Measurements from ENCODE around the gene FNDC11. TPM values are rescaled to one million over a fixed set of nuclear protein-coding genes. Genes with fewer than 3 reads are reported as not detected.
"Not testable (repeated sequence)": the region's sequence is repeated elsewhere in the genome, so short reads cannot be mapped to it uniquely, and the experiment has no call there.

FNDC11 gene
- polyA plus RNA-seq, 3 donors: 0.95 to 1.6 (median 1.0) TPM

DNA sequence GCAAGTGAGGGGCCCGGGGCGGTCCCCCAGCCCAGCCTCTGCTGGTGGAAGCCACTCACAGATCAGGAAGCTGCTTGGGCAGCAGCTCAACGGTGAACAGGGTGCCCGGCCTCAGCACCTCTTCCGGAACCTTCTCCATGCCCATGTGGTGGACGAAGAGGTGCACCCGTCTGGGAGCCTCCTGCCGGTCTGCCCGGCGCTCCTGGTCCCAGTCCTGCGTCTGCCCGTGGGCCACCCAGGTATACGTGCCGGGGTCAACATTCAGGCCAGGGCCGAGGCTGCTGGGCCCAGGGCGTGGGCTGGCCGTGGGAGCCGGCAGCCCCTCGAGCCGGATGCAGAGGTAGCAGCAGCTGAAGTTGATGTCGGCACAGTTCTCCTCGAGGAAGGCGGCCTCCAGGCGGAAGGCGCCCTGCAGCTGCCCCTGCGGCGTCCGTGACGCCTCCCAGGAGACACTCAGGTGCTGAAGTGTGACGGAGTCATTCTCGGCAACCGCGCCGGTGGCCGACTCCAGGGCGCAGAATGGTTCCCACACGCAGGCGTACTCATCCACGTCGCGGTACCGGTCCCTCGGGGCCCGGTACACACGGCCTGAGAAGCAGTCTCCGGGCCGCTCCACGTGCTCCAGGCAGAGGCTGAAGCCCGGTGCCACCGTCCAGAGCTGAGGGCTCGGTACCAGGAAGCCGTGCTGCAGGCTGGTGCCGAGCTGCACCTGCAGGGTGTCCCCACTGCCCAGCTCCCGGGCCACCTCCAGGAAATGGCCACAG is 8.7 kb downstream of the FNDC11 start:
- DNase-seq (ENCODE audit: extremely low read depth in 1 of 11, low read depth in 9 of 11, low spot score in 4 of 11): no peak

DNA sequence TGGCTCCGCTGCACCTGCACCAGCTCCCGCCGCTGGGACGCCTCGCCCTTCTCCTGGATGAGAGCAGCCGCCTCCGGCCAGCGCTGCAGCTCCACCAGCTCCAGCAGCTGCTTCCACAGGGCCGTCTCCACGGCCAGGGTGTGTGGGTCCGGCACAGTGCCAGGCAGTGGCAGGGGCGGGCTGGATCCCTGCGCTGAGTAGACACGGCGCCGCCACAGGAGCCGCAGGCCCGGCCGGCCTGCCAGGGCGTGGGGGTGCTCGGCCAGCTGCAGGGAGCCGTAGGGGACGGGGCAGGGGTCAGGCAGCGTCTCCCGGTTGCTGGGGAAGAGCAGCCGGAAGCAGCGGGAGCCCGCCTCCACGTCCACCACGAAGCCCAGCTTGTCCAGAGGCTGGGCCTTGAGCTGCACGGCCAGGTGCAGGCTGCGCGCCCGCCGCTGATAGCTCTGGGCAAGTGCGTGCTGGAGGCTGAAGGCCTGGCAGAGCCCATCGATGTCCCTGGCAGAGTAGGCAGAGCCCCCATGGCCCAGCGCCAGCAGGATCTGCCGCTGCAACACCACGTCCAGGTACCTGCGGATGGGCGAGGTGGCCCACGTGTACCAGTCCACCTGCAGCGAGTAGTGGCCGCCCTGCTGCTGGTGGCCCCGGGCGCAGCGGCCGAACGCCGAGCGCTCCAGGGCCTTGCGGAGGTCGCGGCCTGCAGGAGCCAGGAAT is 9.4 kb downstream of the FNDC11 start:
- no peak for DNase-seq (ENCODE audit: extremely low read depth in 1 of 11, low read depth in 9 of 11, low spot score in 4 of 11)

DNA sequence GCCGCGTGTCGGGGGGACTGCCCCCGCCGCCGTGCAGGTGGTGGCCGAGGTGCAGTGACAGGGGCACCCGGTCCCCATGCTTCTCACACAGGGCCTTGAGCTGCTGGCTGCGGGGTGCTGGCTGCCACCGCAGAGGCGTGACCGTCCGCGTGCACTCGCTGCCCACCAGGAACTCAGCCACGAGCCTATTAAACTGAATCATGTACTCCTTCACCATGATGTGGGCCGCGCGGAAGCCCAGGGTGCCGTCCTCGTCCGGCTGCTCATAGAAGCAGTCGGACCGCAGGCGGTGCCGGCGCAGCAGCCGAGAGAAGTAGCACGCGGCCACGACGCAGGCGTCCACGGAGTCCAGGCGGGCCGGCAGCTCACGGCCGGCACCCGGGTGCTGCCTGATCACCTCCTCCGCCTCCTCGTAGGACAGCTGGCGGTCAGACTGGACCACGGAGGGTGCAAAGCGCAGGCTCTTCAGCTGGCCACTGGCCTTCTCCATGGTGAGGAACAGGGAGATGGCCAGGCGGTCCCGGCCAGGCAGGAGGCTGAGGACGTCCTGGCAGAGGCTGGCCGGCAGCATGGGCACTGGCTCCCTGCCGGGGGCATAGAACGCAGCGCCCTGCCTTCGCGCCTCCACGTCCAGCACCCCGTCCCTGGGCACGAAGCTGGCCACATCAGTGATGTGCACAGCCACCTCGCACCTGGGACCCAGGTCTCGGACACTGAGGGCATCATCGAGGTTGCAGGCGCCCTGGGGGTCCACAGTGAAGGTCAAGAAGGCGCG is 10.3 kb downstream of the FNDC11 start:
- no peak for DNase-seq (ENCODE audit: extremely low read depth in 1 of 11, low read depth in 9 of 11, low spot score in 4 of 11)

DNA sequence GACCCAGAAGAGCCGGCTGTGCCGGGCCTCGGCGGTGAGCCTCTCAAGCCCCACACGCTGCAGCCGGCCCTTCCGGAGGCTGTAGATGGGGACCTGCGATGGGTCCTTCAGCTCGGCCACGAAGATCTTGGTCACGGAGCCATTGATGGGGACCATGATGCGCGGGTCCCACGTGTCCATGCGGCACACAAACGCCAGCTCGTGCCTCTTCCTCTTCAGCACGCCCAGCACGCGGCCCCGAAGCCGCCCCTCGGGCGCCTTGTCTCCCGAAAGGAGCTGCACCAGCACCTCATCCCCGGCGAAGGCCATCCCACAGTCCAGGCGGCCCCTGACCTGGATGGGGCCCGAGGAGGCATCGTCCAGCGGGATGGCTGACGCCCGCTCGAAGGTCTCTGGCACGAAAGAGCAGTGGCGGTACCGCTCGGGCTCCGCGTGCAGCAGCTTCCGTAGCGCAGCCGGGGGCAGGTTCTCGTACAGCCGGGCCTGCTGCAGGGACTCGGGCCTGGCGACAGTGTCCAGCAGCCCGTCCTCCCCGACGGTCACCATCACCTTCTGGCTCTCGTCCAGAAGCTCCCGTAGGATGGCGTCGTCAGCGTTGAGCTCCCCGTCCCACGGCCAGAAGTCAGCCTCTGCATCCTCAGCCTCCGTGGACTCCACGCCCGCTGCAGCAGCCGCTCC is 11.2 kb downstream of the FNDC11 start:
- no peak for DNase-seq (ENCODE audit: extremely low read depth in 1 of 11, low read depth in 9 of 11, low spot score in 4 of 11)

DNA sequence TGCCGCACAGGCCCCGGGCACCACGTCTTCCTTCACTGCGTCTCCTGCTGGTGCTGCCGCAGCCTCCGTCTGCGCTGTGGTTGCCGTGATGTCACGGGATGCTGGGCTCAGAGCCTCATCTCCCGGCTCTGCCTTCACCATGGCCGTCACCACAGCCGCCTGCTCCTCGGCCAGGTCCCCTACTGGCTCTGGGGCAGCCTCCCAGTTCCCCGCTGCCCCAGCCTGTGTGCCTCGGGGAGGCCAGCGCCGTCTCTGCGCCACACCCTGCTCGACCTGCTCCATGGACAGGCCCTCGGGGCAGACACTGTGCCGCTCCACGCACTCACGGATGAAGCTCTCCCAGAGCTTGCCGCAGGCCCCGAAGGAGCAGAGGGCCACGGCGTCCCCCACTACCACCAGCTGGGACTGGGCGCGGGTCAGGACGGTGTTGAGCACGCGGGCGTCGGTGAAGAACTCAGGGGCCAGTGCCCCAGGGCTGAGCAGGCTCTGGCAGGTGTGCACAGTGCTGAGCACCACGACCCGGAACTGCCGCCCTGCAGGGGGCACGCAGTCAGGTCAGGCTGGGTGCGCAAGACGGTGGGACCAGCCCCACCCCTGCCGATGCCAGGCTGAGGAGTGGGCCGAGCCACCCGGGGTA is 11.9 kb downstream of the FNDC11 start:
- DNase-seq (ENCODE audit: extremely low read depth in 1 of 11, low read depth in 9 of 11, low spot score in 4 of 11): no peak

DNA sequence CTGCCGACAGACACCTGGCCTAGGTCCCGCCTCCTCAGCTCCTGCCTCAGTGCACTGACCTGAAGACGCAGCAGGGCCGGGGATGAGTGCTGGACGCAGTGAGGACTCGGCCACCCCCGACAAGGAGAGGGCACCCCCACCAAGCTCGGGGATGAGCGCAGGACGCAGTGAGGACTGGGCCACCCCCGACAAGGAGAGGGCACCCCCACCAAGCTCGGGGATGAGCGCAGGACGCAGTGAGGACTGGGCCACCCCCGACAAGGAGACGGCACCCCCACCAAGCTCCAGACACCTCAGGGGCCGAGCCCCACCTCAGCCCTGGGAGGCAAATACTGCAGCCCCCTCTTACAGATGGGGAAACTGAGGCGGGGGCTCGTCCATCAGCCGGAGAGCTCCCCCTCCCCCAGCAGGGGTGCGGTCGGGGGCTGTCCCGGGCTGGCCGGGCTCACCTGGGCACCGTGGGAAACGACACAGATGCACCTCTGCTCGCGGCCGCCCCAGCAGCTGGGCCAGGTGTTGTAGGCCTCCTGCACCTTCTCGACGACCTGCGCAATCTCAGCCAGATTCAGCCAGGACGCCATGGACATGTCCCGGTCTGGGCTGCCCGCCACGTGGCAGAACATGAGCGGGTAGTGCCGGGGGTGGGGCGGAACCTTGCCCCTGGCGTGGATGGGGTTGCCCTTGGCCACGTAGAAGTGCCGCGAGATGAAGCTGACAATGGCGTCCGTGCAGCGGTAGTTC is 12.6 kb downstream of the FNDC11 start:
- DNase-seq (ENCODE audit: extremely low read depth in 1 of 11, low read depth in 9 of 11, low spot score in 4 of 11): no peak

DNA sequence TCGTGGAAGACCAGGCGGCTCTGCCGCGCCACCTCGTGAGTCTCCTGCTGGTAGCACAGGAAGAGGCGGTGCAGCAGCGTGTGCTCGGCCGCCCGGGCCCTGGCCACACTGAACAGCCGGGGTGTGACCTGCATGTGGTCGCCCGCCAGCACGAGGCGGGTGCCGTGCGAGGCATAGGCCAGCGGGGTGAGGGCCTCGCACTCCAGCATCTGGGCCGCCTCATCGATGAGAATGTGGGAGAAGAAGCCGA is 13.1 kb downstream of the FNDC11 start:
- no peak for DNase-seq (ENCODE audit: extremely low read depth in 1 of 11, low read depth in 9 of 11, low spot score in 4 of 11)

DNA sequence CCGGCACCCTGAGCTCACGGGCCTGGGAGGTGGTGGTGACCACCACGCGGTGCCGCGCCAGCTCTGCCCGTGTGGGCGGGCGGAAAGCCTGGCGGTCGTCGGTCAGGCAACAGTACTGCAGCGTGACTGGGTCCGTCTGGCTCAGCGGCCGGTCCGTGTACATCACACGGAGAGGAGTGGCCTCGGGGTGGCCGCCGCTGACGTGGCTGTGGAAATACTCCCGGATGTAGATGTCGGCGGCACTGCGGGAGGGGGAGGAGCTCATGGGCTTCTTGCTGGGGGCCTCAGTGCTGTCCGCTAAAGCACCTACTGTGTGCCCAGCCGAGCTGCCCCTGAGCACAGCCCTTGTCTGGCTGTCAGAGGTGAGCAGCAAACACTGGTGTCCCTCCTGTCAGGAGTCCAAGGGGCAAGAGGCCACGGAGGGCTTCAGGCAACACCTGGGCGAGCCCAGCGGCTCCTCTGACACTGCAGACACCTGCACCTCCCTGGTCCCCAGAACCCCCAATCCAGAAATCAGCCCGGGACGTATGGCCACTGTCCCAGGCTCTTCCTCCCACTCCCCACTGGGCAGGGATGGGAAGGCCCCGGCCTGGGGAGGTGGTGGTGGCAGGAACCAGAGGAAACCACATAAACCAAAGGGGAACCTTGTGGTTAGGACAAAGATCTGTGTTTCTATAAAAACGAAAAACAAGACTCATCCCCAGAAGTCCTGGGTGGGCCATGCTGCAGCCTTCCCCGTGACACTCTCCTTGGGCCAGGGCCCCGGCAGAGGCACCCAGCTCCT is 13.6 kb downstream of the FNDC11 start:
- DNase-seq (ENCODE audit: extremely low read depth in 1 of 11, low read depth in 9 of 11, low spot score in 4 of 11): no peak

DNA sequence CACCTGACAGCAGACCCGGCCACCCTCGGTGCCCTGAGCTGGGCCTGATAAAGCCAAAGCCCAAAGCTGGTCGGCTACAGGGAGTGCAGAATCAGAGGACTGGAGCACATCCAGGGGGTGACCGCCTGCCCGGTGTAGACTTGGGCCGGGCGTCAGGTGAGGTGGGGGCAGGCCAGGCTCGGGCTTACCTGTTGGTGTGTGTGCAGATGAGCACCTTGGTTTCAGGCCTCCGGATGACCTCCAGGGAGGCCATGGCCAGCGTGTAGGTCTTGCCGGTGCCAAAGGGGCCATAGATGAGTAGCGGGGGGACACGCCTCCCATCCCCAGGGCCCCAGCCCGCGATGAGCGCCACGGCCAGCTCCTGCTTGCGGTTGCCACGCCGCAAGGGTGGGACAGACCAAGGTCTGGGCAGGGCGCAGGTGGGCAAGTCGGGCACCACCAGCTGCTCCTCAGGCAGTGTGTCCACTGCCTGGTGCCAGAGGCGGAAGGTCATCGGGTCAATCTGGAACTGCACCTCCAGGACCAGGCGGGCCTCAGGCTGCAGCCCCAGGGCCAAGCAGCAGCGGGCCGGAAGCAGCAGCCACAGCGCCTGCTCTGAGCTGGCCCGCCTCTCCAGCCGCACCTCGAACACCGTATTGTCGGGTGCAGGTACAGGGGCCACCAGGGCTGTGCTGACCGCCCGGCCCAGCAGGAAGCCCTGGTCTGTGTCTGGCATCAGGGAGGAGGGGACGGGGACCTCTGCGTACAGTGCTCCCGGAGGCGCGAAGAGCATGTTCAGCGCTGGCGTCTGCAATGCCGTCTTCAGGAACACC is 14.4 kb downstream of the FNDC11 start:
- no peak for DNase-seq (ENCODE audit: extremely low read depth in 1 of 11, low read depth in 9 of 11, low spot score in 4 of 11)

DNA sequence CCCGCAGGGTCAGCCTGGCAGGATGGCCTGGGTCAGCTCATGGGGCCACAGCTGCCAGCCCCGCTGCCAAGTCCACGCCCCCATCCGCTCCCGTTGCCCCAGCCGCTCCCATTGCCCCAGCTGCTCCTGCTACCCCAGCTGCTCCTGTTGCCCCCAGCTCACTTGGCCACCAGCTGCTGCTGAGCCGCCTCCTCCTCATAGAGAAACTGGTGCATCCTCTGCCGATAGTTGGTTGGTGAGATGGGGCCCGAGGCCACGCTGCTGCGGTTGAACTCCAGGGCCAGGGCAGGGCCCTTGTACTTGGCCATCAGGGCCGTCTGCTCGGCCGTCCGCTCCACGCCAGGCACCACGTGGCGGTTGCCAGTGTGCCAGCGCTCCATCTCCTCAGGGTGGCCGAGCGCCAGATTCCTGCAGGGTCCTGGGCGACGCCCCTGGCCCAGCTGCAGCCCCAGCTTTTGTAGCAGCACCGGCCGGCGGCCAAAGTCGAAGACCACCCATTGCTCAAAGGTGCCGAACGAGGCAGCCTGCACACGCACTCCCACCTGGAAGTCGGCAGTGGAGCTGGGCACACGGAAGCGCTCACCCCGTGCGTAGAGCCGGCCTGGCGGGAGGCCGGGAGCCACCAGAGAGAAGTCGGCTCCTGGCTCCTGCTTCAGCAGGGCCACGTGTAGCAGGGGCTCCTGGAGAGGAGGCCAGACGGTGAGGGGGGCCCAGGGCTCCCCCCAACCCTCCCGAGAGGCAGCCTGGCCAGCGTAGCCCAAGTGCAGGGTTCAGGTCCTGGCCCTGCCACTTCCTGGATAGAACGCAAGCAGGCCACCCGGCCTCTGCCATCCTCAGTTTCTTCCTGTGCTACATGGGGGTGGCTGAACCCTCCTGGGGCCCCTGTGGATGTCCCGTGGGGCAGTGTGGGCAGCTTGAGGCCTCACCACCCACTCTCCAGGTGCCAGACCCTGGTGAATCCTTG is 15.3 kb downstream of the FNDC11 start:
- no peak for DNase-seq (ENCODE audit: extremely low read depth in 1 of 11, low read depth in 9 of 11, low spot score in 4 of 11)

DNA sequence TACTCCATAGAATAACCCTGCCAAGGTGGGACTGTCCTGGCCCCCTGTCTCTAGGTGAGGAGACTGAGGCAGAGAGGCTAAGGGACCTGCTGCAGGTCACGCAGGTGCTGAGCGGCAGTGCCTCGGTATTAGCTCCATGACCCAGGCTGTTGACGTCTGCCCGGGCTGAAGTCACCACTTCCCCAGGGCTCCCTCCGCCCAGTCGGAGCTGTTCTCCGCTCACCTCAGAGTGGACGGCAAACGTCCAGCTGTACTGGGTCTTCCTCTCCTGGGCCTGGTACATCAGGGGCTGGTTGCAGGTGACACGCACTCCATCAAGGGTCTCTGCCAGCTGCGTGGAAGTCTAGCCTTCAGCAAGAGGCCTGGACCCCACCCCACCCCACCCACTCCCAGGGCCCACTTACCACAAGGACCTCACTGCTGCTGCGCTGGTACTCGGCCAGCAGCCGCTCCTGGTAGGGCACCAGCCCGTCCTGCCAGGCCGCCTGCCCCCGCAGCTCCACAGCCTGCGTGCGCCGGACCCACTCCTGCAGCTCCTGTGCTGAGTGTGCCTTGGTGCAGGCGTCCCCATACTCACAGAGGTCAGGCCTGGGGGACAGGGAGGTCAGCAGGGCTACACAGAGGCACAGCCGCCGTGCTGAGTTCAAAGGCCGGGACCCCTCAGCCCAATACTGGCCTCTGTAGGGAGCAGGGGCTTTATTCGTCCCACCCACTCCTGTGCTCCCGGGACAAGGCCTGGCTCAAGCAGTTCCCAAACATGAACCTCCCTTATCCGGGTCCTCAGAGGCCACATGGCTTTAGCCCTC is 16.5 kb downstream of the FNDC11 start:
- DNase-seq (ENCODE audit: extremely low read depth in 1 of 11, low read depth in 9 of 11, low spot score in 4 of 11): no peak

DNA sequence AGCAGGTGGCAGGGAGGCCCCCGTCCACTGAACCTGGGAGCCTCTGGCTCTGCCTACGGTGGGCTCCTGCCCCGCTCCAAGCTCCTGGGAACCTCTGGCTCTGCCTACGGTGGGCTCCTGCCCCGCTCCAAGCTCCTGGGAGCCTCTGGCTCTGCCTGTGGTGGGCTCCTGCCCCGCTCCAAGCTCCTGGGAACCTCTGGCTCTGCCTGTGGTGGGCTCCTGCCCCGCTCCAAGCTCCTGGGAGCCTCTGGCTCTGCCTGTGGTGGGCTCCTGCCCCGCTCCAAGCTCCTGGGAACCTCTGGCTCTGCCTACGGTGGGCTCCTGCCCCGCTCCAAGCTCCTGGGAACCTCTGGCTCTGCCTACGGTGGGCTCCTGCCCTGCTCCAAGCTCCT is 17.1 kb downstream of the FNDC11 start:
- DNase-seq (ENCODE audit: extremely low read depth in 1 of 11, low read depth in 9 of 11, low spot score in 4 of 11): not testable (repeated sequence)

DNA sequence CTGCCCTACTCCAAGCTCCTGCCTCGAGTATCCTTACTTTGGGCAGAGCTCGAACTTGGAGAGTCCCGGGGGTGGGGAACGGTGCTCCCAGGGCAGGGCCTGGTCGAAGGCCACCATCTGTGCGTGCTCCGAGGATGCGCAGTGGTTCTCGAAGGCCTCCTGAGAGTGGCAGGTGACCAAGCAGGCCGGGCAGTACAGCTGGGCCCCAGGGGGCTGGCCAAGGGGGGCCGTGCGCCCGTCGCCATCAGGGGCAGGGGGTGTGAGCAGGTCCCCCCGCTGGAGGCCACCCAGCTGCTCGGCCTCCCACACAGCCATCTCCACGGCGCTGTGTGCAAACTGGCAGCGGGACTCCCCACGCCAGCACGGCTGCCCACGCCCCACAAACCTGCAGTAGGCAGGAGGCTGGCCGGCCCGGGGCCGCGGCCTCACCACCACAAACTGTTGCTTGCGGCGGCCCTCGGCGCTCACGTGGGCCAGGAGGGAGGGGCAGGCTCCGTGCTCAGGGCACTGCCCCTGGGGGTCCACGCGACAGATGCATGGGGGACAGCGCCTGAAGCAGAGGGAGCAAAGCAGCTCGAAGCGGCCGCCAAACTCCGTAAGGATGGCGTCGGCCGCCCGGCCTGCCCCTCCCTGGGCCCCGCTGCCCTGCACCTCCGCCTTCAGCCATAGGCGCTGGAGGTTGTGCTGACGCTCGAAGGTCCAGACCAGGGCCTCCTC is 18.3 kb downstream of the FNDC11 start:
- no peak for DNase-seq (ENCODE audit: extremely low read depth in 1 of 11, low read depth in 9 of 11, low spot score in 4 of 11)

DNA sequence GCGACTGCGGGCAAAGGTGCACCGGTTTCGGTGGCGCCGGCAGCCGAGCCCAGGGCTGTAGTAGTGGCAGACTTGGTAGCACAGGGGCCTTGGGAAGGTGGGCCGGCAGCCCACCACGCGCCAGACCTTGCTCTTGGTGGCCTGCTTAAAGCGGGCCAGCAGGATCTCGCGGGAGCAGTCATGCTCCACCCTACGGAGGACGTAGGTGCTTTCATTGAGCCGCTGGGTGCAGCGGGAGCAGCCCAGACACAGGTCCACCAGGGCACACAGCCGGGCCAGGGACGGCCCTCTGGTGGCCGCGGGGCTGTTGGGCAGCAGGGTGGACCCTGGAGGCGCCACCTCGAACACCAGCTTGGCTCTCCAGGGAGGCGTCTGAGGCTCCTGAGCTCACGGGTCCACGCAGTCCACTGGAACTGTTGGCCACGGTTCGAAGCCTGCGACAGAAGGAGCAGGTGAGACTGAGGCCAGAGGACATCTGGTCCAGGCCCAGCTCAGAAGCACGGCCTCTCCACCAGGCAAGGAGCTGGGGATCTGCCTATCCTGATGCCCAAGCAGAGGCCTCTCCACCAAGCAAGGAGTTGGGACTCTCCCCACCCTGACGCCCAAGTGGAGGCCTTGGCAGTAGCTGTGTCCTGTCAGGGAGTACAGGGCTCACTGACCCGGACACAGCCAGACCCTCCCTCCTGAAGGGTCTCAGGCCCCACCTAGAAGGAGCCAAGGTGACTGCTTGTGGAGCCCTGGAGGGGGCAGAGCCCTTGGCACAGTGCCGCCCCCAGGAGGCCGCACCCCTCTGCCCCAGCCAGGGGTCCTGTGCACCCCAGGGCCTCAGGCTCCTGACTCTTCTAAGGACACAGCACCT is 19.1 kb downstream of the FNDC11 start:
- DNase-seq (ENCODE audit: extremely low read depth in 1 of 11, low read depth in 9 of 11, low spot score in 4 of 11): no peak
